Measurements from ENCODE around the gene ARHGAP20.

DNA sequence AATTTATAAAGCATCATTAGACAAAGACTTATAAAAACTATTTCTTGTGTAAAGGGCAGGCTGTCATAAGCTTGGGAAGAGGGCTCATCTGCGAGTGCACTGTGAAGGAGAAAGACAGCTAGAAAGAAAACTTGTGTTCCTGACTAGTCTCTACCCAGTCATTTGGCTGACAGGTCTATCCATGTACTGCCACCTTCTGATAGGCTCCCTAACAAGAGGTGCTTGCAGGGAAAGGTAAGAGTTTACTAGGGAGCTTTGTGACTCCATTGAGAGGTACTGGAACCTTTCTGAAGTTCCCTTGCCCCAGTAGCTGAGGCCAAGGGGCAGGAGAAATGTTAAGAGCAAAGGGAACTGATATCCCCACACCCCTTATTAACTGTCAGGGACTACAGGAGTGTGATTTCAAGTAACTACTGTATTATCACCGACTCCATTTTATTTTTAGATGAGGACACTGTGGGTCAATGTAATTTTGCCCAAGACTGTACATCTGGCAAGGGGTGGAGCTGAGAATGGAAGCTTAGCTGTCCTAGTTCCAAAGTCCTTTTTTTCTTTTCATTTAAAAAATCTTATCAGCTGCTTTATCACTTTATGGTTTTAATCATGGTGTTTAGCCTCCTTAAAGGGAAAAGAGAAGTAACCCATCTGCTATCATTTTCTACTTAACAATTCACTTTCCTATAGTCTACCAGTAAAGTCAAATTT is 129.4 kb downstream of the ARHGAP20 start:
- TF ChIP-seq EZH2 (IDR thresholded peaks at IDR 0.05; ENCODE audit: insufficient read depth, poor library complexity, severe bottlenecking) = no peak
- TF ChIP-seq EZH2phosphoT487 (IDR thresholded peaks at IDR 0.05; ENCODE audit: insufficient read depth, low read depth) = no peak

Measured in GM23248 (cell line).